ENCODE data around the gene CALCR.
"Not testable (repeated sequence)": the region's sequence is repeated elsewhere in the genome, so short reads cannot be mapped to it uniquely, and the experiment has no call there.

CALCR gene

GRCh38 chr7:93574646-93575554, at the start of gene CALCR:
CALCR (minus strand) TSS chr7:93574724; CDS start chr7:93486981, 87,743 bp downstream.
- Histone ChIP-seq H3K27me3 (ENCODE audit: control insufficient read depth in 1 of 2, insufficient read depth in 2 of 2, low read length in 2 of 2) (peaks cover 12 to 21% of the 10 kb centered on the region in 2 donors), H3K27ac (ENCODE audit: low read length) (no peak within 1 kb of the TSS), H3K4me1 (ENCODE audit: control insufficient read depth, insufficient read depth, low read length) (no peaks in the 10 kb centered on the region), H3K36me3 (ENCODE audit: control insufficient read depth in 2 of 2, insufficient read depth in 2 of 2, low read length in 2 of 2) (no peaks in the 10 kb centered on the region), H3K9ac (ENCODE audit: low read length in 2 of 2) (no peak within 1 kb of the TSS), H3K4me3 (ENCODE audit: low read length in 2 of 2) (no peak within 1 kb of the TSS), H3K9me3 (ENCODE audit: control insufficient read depth in 2 of 2, low read length in 2 of 2) (no peaks in the 10 kb centered on the region)

- no peaks in the 10 kb centered on the region for H3K27me3 ChIP-seq (ENCODE audit: control insufficient read depth in 1 of 2, insufficient read depth in 2 of 2, low read length in 2 of 2)
- no peaks in the 10 kb centered on the region for H3K9me3 ChIP-seq (ENCODE audit: control insufficient read depth in 2 of 2, low read length in 2 of 2)
- no peak overlapping the region for H3K9ac ChIP-seq (ENCODE audit: low read length in 2 of 2)
- no peaks in the 10 kb centered on the region for H3K36me3 ChIP-seq (ENCODE audit: control insufficient read depth in 2 of 2, insufficient read depth in 2 of 2, low read length in 2 of 2)
- H3K27ac ChIP-seq (ENCODE audit: low read length), result no peak overlapping the region
- H3K4me1 ChIP-seq (ENCODE audit: control insufficient read depth, insufficient read depth, low read length), result no peaks in the 10 kb centered on the region
- no peak overlapping the region for H3K4me3 ChIP-seq (ENCODE audit: low read length in 2 of 2)
Measured at GRCh38 chr7:93623816-93624215, 49.3 kb upstream of the CALCR start.

GRCh38 chr7:93622036-93623033, 47.8 kb upstream of the CALCR start:
- Histone ChIP-seq H3K4me3 (ENCODE audit: low read length in 2 of 2) (no peak overlapping the region), H3K9ac (ENCODE audit: low read length in 2 of 2) (no peak overlapping the region), H3K27me3 (ENCODE audit: control insufficient read depth in 1 of 2, insufficient read depth in 2 of 2, low read length in 2 of 2) (no peaks in the 10 kb centered on the region), H3K9me3 (ENCODE audit: control insufficient read depth in 2 of 2, low read length in 2 of 2) (no peaks in the 10 kb centered on the region), H3K27ac (ENCODE audit: low read length) (no peak overlapping the region), H3K36me3 (ENCODE audit: control insufficient read depth in 2 of 2, insufficient read depth in 2 of 2, low read length in 2 of 2) (no peaks in the 10 kb centered on the region), H3K4me1 (ENCODE audit: control insufficient read depth, insufficient read depth, low read length) (no peaks in the 10 kb centered on the region)

GRCh38 chr7:93620864-93621263, 46.3 kb upstream of the CALCR start:
- H3K27me3 ChIP-seq (ENCODE audit: control insufficient read depth in 1 of 2, insufficient read depth in 2 of 2, low read length in 2 of 2), result no peaks in the 10 kb centered on the region
- H3K4me3 ChIP-seq (ENCODE audit: low read length in 2 of 2), result no peak overlapping the region
- H3K9ac ChIP-seq (ENCODE audit: low read length in 2 of 2), result no peak overlapping the region
- H3K27ac ChIP-seq (ENCODE audit: low read length), result no peak overlapping the region
- H3K36me3 ChIP-seq (ENCODE audit: control insufficient read depth in 2 of 2, insufficient read depth in 2 of 2, low read length in 2 of 2), result no peaks in the 10 kb centered on the region
- no peaks in the 10 kb centered on the region for H3K4me1 ChIP-seq (ENCODE audit: control insufficient read depth, insufficient read depth, low read length)
- H3K9me3 ChIP-seq (ENCODE audit: control insufficient read depth in 2 of 2, low read length in 2 of 2), result no peaks in the 10 kb centered on the region

- no peak overlapping the region for H3K9ac ChIP-seq (ENCODE audit: low read length in 2 of 2)
- H3K27ac ChIP-seq (ENCODE audit: low read length), result no peak overlapping the region
- no peaks in the 10 kb centered on the region for H3K36me3 ChIP-seq (ENCODE audit: control insufficient read depth in 2 of 2, insufficient read depth in 2 of 2, low read length in 2 of 2)
Measured at GRCh38 chr7:93620057-93620456, 45.5 kb upstream of the CALCR start.

GRCh38 chr7:93601363-93601762, 26.8 kb upstream of the CALCR start:
- H3K9ac ChIP-seq (ENCODE audit: low read length in 2 of 2), result no peak overlapping the region
- H3K27me3 ChIP-seq (ENCODE audit: control insufficient read depth in 1 of 2, insufficient read depth in 2 of 2, low read length in 2 of 2), result no peaks in the 10 kb centered on the region
- H3K4me1 ChIP-seq (ENCODE audit: control insufficient read depth, insufficient read depth, low read length), result no peaks in the 10 kb centered on the region

More at GRCh38 chr7:93620057-93620456, 45.5 kb upstream of the CALCR start:
- Histone ChIP-seq H3K4me3 (ENCODE audit: low read length in 2 of 2) (no peak overlapping the region), H3K9me3 (ENCODE audit: control insufficient read depth in 2 of 2, low read length in 2 of 2) (no peaks in the 10 kb centered on the region), H3K27me3 (ENCODE audit: control insufficient read depth in 1 of 2, insufficient read depth in 2 of 2, low read length in 2 of 2) (no peaks in the 10 kb centered on the region), H3K4me1 (ENCODE audit: control insufficient read depth, insufficient read depth, low read length) (no peaks in the 10 kb centered on the region)

GRCh38 chr7:93594250-93594649, 19.7 kb upstream of the CALCR start:
- H3K9me3 ChIP-seq (ENCODE audit: control insufficient read depth in 2 of 2, low read length in 2 of 2), result no peaks in the 10 kb centered on the region
- H3K4me1 ChIP-seq (ENCODE audit: control insufficient read depth, insufficient read depth, low read length), result no peaks in the 10 kb centered on the region
- no peaks in the 10 kb centered on the region for H3K36me3 ChIP-seq (ENCODE audit: control insufficient read depth in 2 of 2, insufficient read depth in 2 of 2, low read length in 2 of 2)
- H3K27ac ChIP-seq (ENCODE audit: low read length), result no peak overlapping the region
- H3K27me3 ChIP-seq (ENCODE audit: control insufficient read depth in 1 of 2, insufficient read depth in 2 of 2, low read length in 2 of 2), result no peaks in the 10 kb centered on the region
- H3K9ac ChIP-seq (ENCODE audit: low read length in 2 of 2), result no peak overlapping the region
- no peak overlapping the region for H3K4me3 ChIP-seq (ENCODE audit: low read length in 2 of 2)

More at GRCh38 chr7:93601363-93601762, 26.8 kb upstream of the CALCR start:
- no peak overlapping the region for H3K27ac ChIP-seq (ENCODE audit: low read length)
- no peaks in the 10 kb centered on the region for H3K9me3 ChIP-seq (ENCODE audit: control insufficient read depth in 2 of 2, low read length in 2 of 2)
- no peaks in the 10 kb centered on the region for H3K36me3 ChIP-seq (ENCODE audit: control insufficient read depth in 2 of 2, insufficient read depth in 2 of 2, low read length in 2 of 2)
- no peak overlapping the region for H3K4me3 ChIP-seq (ENCODE audit: low read length in 2 of 2)

GRCh38 chr7:93592588-93593266, 18.2 kb upstream of the CALCR start:
- no peak overlapping the region for H3K4me3 ChIP-seq (ENCODE audit: low read length in 2 of 2)
- H3K36me3 ChIP-seq (ENCODE audit: control insufficient read depth in 2 of 2, insufficient read depth in 2 of 2, low read length in 2 of 2), result no peaks in the 10 kb centered on the region
- H3K9ac ChIP-seq (ENCODE audit: low read length in 2 of 2), result no peak overlapping the region
- no peak overlapping the region for H3K27ac ChIP-seq (ENCODE audit: low read length)
- no peaks in the 10 kb centered on the region for H3K4me1 ChIP-seq (ENCODE audit: control insufficient read depth, insufficient read depth, low read length)
- H3K27me3 ChIP-seq (ENCODE audit: control insufficient read depth in 1 of 2, insufficient read depth in 2 of 2, low read length in 2 of 2), result no peaks in the 10 kb centered on the region
- no peaks in the 10 kb centered on the region for H3K9me3 ChIP-seq (ENCODE audit: control insufficient read depth in 2 of 2, low read length in 2 of 2)

GRCh38 chr7:93591224-93592050, 16.9 kb upstream of the CALCR start:
- not testable (repeated sequence) for H3K9ac ChIP-seq (ENCODE audit: low read length in 2 of 2); H3K4me1 ChIP-seq (ENCODE audit: control insufficient read depth, insufficient read depth, low read length); H3K27ac ChIP-seq (ENCODE audit: low read length); H3K27me3 ChIP-seq (ENCODE audit: control insufficient read depth in 1 of 2, insufficient read depth in 2 of 2, low read length in 2 of 2); H3K9me3 ChIP-seq (ENCODE audit: control insufficient read depth in 2 of 2, low read length in 2 of 2); H3K36me3 ChIP-seq (ENCODE audit: control insufficient read depth in 2 of 2, insufficient read depth in 2 of 2, low read length in 2 of 2); H3K4me3 ChIP-seq (ENCODE audit: low read length in 2 of 2)

- not testable (repeated sequence) for H3K9ac ChIP-seq (ENCODE audit: low read length in 2 of 2); H3K27me3 ChIP-seq (ENCODE audit: control insufficient read depth in 1 of 2, insufficient read depth in 2 of 2, low read length in 2 of 2); H3K9me3 ChIP-seq (ENCODE audit: control insufficient read depth in 2 of 2, low read length in 2 of 2); H3K4me3 ChIP-seq (ENCODE audit: low read length in 2 of 2); H3K27ac ChIP-seq (ENCODE audit: low read length); H3K4me1 ChIP-seq (ENCODE audit: control insufficient read depth, insufficient read depth, low read length); H3K36me3 ChIP-seq (ENCODE audit: control insufficient read depth in 2 of 2, insufficient read depth in 2 of 2, low read length in 2 of 2)
Measured at GRCh38 chr7:93586479-93586865, 11.9 kb upstream of the CALCR start.
